Activated T-helper 1 cell treated with Interleukin-2 at 50 U/mL for 16 hours (primary cell): ENCODE results near the gene GRB10.

Experiments
- DNase-seq: peaks from one replicate; pipeline ENCODE4 v3.0.0-alpha.2; 2020; ENCODE audit warnings: low read depth

GRB10 gene

DNA sequence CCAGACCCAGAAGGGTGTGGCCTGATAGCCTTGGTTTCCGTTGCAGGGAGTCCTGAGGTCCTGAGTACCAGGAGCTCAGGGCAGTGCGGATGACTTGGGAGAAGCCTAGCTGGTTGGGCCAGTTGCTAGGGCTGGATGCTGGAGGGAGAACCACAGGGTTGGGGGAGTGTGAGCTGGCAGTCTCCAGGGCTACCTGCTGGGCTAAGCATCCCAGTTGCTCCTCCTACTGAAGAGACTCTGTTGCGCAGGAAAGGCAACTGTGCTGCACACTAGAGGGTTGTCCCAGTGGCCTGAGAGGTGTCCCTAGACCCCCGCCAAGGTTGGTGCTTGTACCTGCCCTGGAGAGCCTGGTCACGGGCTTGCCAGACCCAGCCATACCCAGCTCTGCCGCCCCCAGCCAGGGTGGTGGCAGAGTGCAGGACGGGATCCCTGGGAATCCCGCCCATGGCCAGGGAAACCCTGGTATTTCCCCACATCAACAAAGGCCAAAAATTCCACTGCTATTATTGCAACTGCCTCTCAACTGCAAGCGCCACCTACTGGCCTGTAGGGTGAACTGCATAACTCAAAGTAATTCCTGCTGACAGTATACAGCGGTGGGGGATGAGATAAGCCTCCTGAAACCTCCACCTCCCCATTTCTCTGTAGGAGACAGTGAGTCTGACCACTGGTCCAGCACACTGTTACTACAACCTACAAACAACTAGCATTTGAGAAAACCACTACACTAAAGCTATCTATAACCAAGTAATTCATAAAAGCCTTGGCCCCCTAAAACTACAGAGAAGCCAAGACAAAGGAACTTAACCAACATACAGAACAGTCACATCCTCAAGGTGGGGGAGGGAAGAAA lies 149.9 kb downstream of the GRB10 start:
- DNase-seq: peak; percentile 26

- no peak for DNase-seq
These were observed 151.1 kb downstream of the GRB10 start for GRCh38 chr7:50631639-50632038.

DNA sequence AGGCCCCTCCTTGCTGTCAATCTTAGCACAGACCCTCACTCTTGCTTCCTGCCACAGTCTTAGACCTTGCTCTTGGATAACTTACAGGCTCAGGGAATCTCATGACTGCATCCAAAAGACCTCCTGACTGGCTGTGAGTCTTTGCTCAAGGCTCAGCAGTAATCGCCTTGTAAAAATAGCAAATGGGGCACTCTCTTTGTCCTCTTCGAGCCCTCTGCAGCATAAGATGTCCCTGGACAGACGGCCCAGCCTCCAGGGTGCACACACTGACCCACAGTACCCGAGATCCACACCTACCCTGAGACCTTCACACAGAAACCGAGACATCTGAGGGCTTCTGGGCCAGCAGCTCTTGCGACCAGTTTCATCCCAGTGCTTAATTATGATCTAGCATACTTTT lies 151.6 kb downstream of the GRB10 start:
- DNase-seq: no peak

DNA sequence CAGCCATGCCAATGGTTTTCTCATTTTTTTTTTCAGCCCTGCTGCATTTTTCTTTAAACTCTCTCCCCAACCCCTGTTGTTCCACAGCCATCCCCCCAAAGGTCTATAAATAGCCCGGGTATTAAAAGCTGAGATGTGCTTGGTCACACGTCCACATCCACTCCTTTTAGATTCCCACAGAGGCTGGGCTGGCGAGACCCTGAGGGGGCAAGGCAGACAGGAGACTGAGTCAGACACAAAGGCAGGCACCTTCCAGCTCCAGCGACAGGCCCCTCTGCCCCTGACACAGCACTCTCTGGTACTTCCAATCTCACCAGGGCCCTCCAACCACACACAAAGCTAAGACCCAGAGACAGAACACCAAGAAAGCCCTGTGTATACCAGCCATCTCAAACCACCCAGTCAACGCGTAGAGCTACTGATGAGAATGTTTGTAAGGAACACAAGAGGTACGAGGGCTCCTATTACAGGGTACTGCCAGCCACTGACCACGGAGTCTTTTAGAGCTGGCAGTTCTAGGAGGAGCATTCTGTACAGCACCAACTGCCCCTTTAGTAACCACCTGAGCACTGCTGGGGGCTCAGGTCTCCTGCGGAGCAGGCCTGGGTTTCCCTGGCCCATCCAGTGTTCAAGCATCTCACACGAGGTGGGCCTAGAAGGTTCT lies 153.3 kb downstream of the GRB10 start:
- no peak for DNase-seq

DNA sequence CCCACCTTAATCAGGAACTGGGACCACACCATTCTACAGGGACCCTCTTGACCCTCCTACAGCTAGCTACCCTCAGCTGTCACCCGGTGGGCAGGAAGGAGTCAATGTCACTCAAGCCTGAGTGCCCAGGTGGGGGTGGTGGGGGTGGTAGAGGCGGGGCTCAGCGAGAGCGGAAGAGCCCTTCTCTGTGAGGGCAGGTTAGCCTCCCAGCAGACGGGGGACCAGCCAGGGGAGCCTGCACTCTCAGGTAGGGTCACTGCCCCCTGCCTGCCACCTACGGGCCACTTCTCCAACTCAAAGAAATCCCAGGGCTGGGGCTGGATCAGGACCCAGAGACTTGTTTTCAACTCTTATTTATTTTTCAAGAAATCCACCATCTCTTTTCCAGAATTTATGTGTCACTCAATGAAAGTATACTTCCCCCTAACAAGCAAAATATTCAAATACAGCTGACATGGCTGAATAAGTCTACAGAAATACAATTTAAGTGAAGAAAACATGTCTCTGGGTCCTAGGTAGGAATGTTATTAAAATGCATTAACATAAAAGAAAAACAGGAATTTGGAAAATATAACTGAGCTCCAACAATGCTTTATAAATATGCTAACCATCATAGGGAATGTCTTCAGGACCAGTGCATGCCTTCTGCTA lies 154.1 kb downstream of the GRB10 start:
- DNase-seq: no peak

DNA sequence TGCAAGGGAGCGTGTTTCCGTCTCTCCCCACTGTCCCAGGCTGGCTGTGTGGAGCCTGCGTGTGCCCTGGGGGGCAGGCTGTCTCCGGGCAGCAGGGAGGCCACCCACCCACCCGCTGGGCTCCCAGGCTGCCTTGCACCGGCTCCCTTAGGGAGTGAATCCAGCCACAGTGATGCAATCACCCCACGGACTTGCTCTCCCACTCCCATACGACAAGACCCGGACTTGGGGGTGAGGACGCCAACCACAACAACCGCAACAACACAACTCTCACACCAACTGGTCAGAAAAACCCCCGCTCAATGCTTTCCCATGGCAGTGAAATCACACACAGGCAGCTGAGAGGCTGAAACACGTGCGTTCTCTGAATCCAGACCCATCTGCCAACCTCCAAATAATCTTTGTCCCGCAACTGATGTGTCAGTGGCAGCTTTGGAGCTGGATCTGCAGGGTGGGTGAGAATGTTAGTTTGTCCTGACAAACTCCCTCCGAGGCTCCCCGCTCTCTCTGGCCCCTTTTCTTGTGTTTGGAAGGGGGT lies 154.8 kb downstream of the GRB10 start:
- no peak for DNase-seq

DNA sequence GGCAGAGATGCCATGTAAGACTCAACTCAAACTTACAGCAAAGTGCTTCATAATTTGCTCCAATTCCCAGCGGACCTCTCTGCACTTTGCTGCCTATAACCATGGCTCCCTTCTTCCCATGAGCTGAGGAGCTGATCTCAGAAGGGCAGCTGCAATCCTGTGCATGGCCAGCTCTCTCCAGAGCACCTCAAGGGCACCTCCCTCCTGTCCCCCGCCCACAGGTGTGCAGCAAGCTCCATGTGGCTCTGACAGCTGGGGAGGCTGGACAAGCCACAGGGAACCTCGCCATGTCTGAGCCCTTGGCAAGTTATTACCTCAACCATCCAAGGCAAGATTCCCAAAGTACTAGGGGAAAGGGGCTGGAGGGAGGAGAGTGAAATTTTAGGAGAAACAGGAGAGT lies 156.4 kb downstream of the GRB10 start:
- DNase-seq: no peak

DNA sequence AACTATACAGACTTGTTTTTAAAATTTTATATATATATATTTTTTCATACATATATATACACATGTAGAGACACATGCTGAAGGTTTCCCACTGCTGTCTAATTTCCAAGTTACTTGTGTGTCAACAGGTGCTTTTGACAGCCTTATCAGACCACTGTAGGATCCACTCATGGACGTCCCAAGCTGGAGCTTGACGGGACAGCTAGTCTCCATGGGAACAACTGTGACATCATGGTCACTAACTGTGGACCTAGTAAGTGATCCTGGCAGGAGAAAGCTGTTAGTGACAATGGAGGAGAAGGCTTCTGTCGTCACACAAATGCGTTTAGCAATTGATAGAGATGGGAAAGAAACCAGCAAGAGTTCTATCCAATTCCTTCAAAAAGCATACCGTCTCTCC lies 157.3 kb downstream of the GRB10 start:
- DNase-seq: no peak

- no peak for DNase-seq
These were observed 159.9 kb downstream of the GRB10 start for GRCh38 chr7:50622821-50623220.

DNA sequence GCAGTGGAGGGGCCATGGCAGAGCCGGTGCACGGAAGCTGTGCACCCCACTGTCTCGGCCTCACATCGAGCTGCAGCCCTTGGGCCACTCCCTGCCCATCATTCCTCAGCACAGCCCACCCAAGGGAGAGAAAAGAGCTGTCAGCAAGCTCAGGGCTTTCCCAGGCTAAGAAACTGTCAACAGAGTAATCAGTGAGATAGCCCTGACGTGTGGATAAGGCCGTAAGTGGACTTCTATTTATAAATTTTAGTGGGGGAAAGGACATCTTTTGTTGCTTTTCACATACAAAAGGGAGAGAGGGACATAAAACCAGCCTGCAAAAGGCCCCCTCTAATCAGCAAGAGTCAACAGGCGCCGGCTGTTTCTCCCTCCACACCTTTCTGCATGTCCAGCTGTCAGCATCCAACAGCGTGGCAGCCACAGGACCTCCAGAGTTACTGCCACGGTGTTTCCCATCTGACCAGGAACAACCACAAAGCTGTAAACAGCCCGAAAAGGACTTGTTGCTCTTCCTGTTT lies 160.7 kb downstream of the GRB10 start:
- no peak for DNase-seq

DNA sequence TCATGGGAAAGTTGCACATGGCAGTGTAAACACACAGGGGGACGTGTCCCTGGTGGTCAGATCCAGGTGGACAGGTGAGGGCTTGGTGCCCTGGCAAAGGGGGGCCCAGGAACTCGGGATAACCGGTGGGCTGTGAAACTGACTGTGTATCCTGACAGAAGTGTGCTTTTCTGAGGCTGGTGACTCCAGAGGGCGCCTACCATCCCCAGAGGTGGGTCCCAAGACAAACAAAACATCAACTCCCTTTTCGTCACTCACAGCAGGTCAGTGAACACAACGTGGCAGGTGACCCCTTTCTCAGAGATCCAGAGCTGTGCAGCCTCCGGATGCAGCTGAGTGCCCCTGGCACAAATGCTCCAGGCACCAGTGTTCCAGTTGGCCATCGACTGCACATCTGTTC lies 161.5 kb downstream of the GRB10 start:
- DNase-seq: no peak

DNA sequence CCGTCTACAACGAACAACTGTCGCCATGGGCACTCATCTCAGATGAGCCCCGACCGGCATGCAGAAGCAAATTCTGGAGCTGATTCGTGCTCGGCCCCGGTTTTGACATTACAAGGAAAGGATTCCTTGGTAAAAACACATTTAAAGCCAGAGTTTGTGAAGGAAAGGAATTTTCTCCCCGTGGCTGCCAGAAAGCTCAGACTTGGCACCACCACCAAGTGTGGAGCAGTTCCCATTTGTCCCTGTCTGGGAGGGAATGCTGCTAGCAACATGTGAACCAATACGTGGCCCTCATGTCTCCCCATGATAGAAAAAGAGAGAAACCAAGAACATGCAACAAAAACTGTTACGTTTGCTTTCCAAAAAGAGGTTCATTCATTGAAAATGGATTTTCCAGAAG lies 162.3 kb downstream of the GRB10 start:
- DNase-seq: no peak

DNA sequence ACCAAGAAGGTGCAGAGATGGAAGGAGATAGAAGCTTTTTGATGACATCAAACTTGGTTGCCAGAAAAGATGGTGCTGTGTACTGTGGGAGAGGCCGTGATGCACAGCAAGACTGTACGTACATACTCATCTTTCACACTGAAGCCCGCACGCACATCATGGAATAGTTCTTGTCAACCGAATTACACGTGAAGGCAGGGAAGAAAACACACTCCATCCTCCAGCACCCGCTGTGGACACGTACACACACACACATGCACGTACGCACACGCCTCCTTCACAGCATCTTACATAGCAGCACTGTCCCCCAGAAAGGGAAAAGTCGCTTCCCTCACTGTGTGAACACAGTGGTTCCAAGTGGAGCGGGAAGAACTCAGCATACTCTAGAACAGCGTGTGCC lies 163.0 kb downstream of the GRB10 start:
- no peak for DNase-seq

DNA sequence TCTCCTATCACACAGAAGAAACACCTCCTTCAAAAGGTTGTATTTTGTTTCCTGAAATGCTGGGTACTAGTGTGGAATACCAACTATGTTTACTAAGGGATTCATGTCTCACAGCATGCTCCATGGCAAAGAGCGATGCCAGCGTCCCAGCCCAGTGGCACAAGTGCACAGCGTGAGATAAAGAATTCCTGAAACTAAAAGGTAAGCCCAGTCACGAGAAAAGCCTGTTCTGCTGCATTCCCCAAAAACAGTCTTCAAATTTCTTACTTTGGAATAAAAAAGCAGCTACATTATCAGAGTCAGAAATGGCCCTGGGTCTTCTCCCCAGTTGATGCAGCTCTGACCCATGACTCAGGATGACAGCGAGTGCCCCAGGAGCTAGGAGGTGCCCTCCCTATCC lies 164.4 kb downstream of the GRB10 start:
- no peak for DNase-seq

GRCh38 chr7:50615519-50616080 lies 167.1 kb downstream of the GRB10 start:
- no peak for DNase-seq

DNA sequence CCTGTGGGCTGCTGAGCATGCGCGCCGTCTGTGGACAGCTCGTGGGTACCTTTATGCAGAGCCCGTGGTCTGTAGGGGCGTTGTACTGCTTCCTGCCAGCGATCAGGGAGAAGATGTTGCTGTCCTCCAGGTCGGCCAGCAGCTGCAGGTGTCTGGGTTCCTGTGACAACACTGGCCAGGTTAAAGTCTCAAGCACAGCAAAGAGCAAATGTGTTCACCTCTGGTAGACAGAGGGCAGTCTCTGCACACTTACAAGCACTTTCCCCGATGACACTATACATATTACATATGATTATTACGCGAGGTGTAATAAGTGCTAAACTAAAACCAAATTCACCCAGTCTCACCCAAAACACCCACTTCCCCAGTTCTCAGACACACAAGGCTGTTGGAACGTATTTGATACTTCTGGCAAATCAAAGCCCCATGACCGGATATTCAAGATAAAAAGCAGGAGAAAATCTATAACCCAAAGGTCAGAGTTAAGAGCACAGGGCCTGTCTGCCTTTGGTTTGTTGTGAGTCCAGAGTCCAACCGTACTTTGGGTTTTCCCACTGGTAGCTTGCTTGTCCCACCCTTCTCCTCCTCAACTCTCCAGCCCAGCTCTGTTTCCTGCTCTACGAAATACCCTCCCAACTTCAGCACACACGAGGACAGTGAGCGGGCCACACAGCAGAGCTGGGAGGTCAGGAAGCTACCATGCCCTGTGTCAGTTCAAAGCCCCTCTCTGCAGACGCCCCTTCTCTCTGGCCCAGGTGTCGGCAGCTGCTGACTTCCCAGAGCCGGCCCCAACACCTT lies 167.8 kb downstream of the GRB10 start:
- DNase-seq: no peak

GRCh38 chr7:50613473-50613872 lies 169.2 kb downstream of the GRB10 start:
- DNase-seq: no peak

- DNase-seq: no peak
These were observed 170.0 kb downstream of the GRB10 start for GRCh38 chr7:50612704-50613103.

DNA sequence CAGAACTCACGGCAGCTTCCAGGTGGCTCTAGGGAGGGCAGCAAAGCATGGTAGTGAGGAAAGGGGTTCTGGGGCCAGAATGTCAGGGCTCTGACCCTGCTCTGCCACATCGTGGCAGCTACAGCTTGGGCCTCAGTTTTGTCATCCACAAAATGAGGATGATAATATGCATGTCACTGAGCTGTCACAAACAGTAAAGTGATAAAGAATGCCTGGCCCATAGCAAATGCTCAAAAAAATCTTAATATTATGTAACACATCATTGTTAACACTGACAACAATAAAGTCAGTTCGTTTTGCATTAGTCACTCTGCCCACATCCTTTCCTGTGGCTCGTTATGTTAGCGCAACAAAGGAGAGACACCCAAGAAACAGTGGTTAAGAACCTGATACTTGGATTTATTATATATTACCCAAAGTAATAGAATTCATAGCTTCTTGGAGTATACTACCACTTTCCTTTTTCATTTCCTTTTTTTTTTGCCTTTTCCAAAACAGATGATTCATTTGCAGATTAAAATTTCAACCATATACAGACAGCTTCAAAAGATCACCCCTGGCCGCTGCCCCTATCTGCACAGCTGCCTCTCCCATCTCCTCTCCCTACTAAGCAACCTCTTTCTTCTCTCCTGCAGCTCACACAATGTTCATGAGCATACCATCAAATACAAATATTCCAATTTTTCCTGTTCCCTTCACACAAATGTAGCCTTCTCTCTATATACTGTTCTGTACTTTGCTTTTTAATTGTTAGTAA lies 172.0 kb downstream of the GRB10 start:
- DNase-seq: peak; percentile 9

DNA sequence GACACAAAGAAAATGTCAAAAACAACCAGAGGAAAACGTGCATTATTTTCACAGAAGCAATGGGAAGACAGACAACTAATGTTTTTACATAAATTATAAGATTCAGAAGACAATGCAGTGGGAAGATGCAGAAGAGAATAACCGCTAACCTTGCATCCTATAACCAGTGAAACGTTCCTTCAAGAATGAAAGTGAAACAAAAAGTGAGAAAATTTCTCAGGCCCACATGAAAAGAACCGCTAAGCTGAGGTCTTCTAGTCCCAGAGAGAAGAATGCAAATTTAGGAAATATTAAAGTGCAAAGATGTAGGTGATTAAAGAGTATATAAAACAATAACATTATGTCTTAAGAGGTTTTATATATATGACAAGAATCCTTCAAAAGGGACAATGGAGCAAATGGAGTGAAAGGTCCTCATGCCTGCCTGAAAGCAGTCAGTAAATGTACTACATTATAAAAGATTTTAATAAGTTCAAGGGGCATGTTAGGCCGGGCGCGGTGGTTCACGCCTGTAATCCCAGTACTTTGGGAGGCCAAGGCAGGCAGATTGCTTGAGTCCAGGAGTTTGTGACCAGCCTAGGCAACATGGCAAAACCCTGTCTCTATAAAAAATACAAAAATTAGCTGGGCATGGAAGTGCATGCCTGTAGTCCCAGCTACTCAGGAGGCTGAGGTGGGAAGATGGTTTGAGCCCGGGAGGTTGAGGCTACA lies 174.3 kb downstream of the GRB10 start:
- no peak for DNase-seq
